ENCODE results near the gene PRAME. TPM values are rescaled to one million over a fixed set of nuclear protein-coding genes. Genes with fewer than 3 reads are reported as not detected.
"Not testable (repeated sequence)": the region's sequence is repeated elsewhere in the genome, so short reads cannot be mapped to it uniquely, and the experiment has no call there.

PRAME gene
- total RNA-seq, 1 donor from 2014 or later = not detected

DNA sequence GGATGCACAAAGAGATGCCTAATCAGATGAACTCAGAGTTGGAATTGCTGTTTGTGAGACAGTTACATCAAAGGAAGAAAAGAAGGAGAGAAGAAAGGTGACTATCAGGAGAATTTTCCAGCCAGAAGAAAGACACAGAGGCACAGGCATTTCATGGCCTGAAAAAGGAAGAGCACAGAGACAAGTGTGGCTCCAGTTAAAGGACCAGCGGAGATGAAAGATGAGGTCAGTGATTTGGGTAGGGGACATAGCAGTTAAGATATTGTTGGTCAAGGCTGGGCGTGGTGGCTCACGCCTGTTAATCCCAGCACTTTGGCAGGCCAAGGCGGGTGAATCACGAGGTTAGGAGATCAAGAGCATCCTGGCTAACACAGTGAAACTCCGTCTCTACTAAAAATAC lies 35.6 kb downstream of the PRAME start:
- Histone ChIP-seq H3K27ac (ENCODE audit: low read depth, low read length) (no peak overlapping the region), H3K27me3 (ENCODE audit: control insufficient read depth in 3 of 3, insufficient read depth in 3 of 3, low read length in 3 of 3) (peaks cover 0 to 7% (median 5%) of the 10 kb centered on the region in 3 donors), H3K36me3 (ENCODE audit: control insufficient read depth in 3 of 3, insufficient read depth in 3 of 3, low read length in 3 of 3) (no peaks in the 10 kb centered on the region), H3K9ac (ENCODE audit: low read depth in 1 of 3, low read length in 3 of 3) (no peak overlapping the region), H3K4me1 (ENCODE audit: control insufficient read depth in 3 of 3, insufficient read depth in 3 of 3, low read length in 3 of 3) (peaks cover 0 to 3% (median 2%) of the 10 kb centered on the region in 3 donors), H3K4me3 (ENCODE audit: low read length in 3 of 3) (no peak overlapping the region), H3K9me3 (ENCODE audit: control insufficient read depth in 3 of 3, low read length in 3 of 3) (no peaks in the 10 kb centered on the region)

DNA sequence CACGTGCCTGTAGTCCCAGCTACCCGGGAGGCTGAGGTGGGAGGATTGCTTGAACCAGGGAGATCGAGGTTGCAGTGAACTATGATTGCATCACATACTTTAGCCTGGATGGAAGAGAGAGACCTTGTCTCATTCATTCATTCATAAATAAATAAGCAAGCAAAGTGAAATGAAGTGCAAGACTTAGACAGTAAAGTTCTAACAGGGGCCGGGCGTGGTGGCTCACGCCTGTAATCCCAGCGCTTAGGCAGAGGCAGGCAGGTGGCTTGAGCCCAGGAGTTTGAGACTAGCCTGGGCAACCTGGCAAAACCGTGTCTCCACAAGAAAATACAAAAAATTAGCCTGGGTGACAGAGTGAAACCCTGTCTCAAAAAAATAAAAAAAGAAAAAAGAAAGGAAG lies 37.4 kb downstream of the PRAME start:
- H3K27ac ChIP-seq (ENCODE audit: low read depth, low read length) = no peak overlapping the region
- H3K4me3 ChIP-seq (ENCODE audit: low read length in 3 of 3) = no peak overlapping the region
- no peak overlapping the region for H3K9ac ChIP-seq (ENCODE audit: low read depth in 1 of 3, low read length in 3 of 3)
- peaks cover 0 to 7% (median 7%) of the 10 kb centered on the region in 3 donors for H3K27me3 ChIP-seq (ENCODE audit: control insufficient read depth in 3 of 3, insufficient read depth in 3 of 3, low read length in 3 of 3)
- H3K4me1 ChIP-seq (ENCODE audit: control insufficient read depth in 3 of 3, insufficient read depth in 3 of 3, low read length in 3 of 3) = peaks cover 0 to 3% (median 2%) of the 10 kb centered on the region in 3 donors
- no peaks in the 10 kb centered on the region for H3K36me3 ChIP-seq (ENCODE audit: control insufficient read depth in 3 of 3, insufficient read depth in 3 of 3, low read length in 3 of 3)
- H3K9me3 ChIP-seq (ENCODE audit: control insufficient read depth in 3 of 3, low read length in 3 of 3) = no peaks in the 10 kb centered on the region

- no peaks in the 10 kb centered on the region for H3K36me3 ChIP-seq (ENCODE audit: control insufficient read depth in 3 of 3, insufficient read depth in 3 of 3, low read length in 3 of 3)
- no peaks in the 10 kb centered on the region for H3K9me3 ChIP-seq (ENCODE audit: control insufficient read depth in 3 of 3, low read length in 3 of 3)
- no peak overlapping the region for H3K9ac ChIP-seq (ENCODE audit: low read depth in 1 of 3, low read length in 3 of 3)
- H3K4me1 ChIP-seq (ENCODE audit: control insufficient read depth in 3 of 3, insufficient read depth in 3 of 3, low read length in 3 of 3) = peaks cover 0 to 3% (median 2%) of the 10 kb centered on the region in 3 donors
- H3K27ac ChIP-seq (ENCODE audit: low read depth, low read length) = no peak overlapping the region
- no peak overlapping the region for H3K4me3 ChIP-seq (ENCODE audit: low read length in 3 of 3)
- peaks cover 0 to 8% (median 7%) of the 10 kb centered on the region in 3 donors for H3K27me3 ChIP-seq (ENCODE audit: control insufficient read depth in 3 of 3, insufficient read depth in 3 of 3, low read length in 3 of 3)
Observed at GRCh38 chr22:22520667-22521602, 38.1 kb downstream of the PRAME start.

DNA sequence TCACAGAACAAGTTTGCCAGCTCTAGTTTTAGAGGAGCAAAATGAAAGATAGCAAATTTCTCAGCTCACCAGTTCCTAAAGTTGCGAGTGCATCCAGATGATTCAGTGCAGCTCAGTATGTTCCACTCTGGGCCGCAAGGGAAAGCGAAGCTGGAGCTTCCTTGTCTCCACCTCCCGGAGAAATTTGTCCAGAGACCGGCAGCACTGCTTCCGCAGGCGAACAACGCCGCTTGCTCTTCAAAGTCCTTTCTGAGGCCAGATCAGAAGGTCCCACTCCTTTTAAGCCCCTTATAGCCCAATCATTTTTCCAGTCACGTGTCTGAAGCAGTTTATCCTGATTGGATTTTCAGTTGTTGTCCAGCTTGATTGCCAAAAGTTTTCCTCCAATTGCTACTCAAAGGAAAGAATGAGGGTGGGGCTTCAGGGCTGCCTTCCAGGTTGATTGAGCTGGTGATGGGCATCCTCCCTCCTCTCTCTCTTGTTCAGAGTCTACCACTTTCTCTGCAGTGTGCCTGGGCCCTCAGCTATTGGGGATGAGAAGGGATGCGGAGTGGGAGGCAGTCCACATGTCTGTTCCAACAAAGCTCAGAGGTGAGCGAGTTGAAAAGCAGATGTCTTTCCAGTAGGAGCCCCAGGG lies 38.9 kb downstream of the PRAME start, which contains the start of gene ZNF280A:
Gene ZNF280A, minus strand, starts transcription at position 251 of the 637 bp plus-strand sequence. CDS start 4,640 bp downstream, outside the sequence.
- Histone ChIP-seq H3K9ac (ENCODE audit: low read depth in 1 of 3, low read length in 3 of 3) (no peak within 1 kb of the TSS), H3K27me3 (ENCODE audit: control insufficient read depth in 3 of 3, insufficient read depth in 3 of 3, low read length in 3 of 3) (peaks cover 0 to 11% (median 7%) of the 10 kb centered on the region in 3 donors), H3K9me3 (ENCODE audit: control insufficient read depth in 3 of 3, low read length in 3 of 3) (no peaks in the 10 kb centered on the region), H3K27ac (ENCODE audit: low read depth, low read length) (no peak within 1 kb of the TSS), H3K4me1 (ENCODE audit: control insufficient read depth in 3 of 3, insufficient read depth in 3 of 3, low read length in 3 of 3) (peaks cover 0 to 3% (median 2%) of the 10 kb centered on the region in 3 donors), H3K4me3 (ENCODE audit: low read length in 3 of 3) (no peak within 1 kb of the TSS), H3K36me3 (ENCODE audit: control insufficient read depth in 3 of 3, insufficient read depth in 3 of 3, low read length in 3 of 3) (no peaks in the 10 kb centered on the region)

DNA sequence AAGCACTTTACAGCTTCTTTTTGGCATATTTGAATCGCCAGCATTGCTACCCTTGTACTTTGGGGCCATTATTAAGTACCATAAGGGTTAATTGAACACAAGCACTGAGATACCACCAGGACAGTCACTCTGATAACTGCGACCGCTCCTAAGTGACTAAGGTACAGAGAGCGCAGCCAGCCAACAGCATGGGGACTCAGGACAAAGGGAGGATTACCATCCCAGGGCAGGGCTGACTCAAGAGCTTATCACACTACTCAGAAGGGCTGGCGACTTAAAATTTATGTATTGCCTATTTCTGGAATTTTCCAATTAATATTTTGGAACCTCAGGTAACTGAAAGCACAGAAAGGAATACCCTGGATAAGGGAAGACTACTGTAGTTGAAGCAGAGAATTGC lies 39.5 kb downstream of the PRAME start:
- no peaks in the 10 kb centered on the region for H3K36me3 ChIP-seq (ENCODE audit: control insufficient read depth in 3 of 3, insufficient read depth in 3 of 3, low read length in 3 of 3)
- no peak overlapping the region for H3K4me3 ChIP-seq (ENCODE audit: low read length in 3 of 3)
- no peak overlapping the region for H3K27ac ChIP-seq (ENCODE audit: low read depth, low read length)
- no peaks in the 10 kb centered on the region for H3K9me3 ChIP-seq (ENCODE audit: control insufficient read depth in 3 of 3, low read length in 3 of 3)
- peaks cover 0 to 3% (median 2%) of the 10 kb centered on the region in 3 donors for H3K4me1 ChIP-seq (ENCODE audit: control insufficient read depth in 3 of 3, insufficient read depth in 3 of 3, low read length in 3 of 3)
- H3K9ac ChIP-seq (ENCODE audit: low read depth in 1 of 3, low read length in 3 of 3) = no peak overlapping the region
- H3K27me3 ChIP-seq (ENCODE audit: control insufficient read depth in 3 of 3, insufficient read depth in 3 of 3, low read length in 3 of 3) = peaks cover 0 to 15% (median 4%) of the 10 kb centered on the region in 3 donors

DNA sequence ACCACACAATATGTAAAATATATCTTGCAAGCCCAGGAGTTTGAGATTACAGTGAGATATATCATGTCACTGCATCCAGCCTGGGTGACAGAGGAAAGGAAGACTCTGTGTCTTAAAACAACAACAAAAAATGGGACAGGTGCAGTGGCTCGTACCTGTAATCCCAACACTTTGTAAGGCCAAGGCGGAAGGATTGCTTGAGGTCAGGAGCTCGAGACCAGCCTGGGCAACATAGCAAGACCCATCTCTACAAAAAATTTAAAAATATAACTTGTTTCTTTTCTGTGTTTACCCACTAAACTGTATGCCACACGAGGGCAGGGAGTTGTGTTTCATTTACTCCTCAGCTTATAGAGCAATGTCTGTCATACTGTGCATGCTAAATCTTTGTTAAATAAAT lies 42.1 kb downstream of the PRAME start:
- Histone ChIP-seq H3K4me3 (ENCODE audit: low read length in 3 of 3) (no peak overlapping the region), H3K27ac (ENCODE audit: low read depth, low read length) (no peak overlapping the region), H3K36me3 (ENCODE audit: control insufficient read depth in 3 of 3, insufficient read depth in 3 of 3, low read length in 3 of 3) (no peaks in the 10 kb centered on the region), H3K9ac (ENCODE audit: low read depth in 1 of 3, low read length in 3 of 3) (no peak overlapping the region), H3K27me3 (ENCODE audit: control insufficient read depth in 3 of 3, insufficient read depth in 3 of 3, low read length in 3 of 3) (peaks cover 0 to 14% (median 9%) of the 10 kb centered on the region in 3 donors), H3K9me3 (ENCODE audit: control insufficient read depth in 3 of 3, low read length in 3 of 3) (no peaks in the 10 kb centered on the region), H3K4me1 (ENCODE audit: control insufficient read depth in 3 of 3, insufficient read depth in 3 of 3, low read length in 3 of 3) (peaks cover 0 to 3% (median 2%) of the 10 kb centered on the region in 3 donors)

- H3K4me3 ChIP-seq (ENCODE audit: low read length in 3 of 3) = no peak overlapping the region
- H3K36me3 ChIP-seq (ENCODE audit: control insufficient read depth in 3 of 3, insufficient read depth in 3 of 3, low read length in 3 of 3) = no peaks in the 10 kb centered on the region
- H3K9me3 ChIP-seq (ENCODE audit: control insufficient read depth in 3 of 3, low read length in 3 of 3) = no peaks in the 10 kb centered on the region
- peaks cover 0 to 15% (median 9%) of the 10 kb centered on the region in 3 donors for H3K27me3 ChIP-seq (ENCODE audit: control insufficient read depth in 3 of 3, insufficient read depth in 3 of 3, low read length in 3 of 3)
- H3K27ac ChIP-seq (ENCODE audit: low read depth, low read length) = no peak overlapping the region
- no peak overlapping the region for H3K9ac ChIP-seq (ENCODE audit: low read depth in 1 of 3, low read length in 3 of 3)
- H3K4me1 ChIP-seq (ENCODE audit: control insufficient read depth in 3 of 3, insufficient read depth in 3 of 3, low read length in 3 of 3) = peaks cover 0 to 3% (median 2%) of the 10 kb centered on the region in 3 donors
Observed at GRCh38 chr22:22515890-22516289, 43.2 kb downstream of the PRAME start.

GRCh38 chr22:22514431-22514830 lies 44.6 kb downstream of the PRAME start:
- H3K9ac ChIP-seq (ENCODE audit: low read depth in 1 of 3, low read length in 3 of 3); H3K27ac ChIP-seq (ENCODE audit: low read depth, low read length); H3K36me3 ChIP-seq (ENCODE audit: control insufficient read depth in 3 of 3, insufficient read depth in 3 of 3, low read length in 3 of 3); H3K4me1 ChIP-seq (ENCODE audit: control insufficient read depth in 3 of 3, insufficient read depth in 3 of 3, low read length in 3 of 3); H3K4me3 ChIP-seq (ENCODE audit: low read length in 3 of 3); H3K9me3 ChIP-seq (ENCODE audit: control insufficient read depth in 3 of 3, low read length in 3 of 3): not testable (repeated sequence)
- peaks cover 0 to 15% (median 6%) of the 10 kb centered on the region in 3 donors for H3K27me3 ChIP-seq (ENCODE audit: control insufficient read depth in 3 of 3, insufficient read depth in 3 of 3, low read length in 3 of 3)

DNA sequence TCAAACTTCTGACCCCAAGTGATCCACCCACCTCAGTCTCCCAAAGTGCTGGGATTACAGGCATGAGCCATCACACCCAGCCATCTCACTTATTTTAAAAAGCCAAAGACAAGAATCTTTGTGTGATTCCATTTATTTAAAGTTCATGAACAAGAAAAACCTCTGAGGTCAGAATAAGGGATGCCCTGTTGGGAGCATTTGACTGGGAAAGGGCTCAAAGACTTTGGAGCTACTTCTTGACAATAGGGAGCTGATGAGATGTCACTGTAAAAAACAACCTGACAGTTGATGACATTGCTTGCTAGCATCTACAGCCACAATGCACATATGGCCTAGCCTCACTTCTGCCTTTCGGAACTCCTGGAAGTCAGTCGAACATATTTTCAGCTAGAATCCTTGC lies 45.4 kb downstream of the PRAME start:
- Histone ChIP-seq H3K4me1 (ENCODE audit: control insufficient read depth in 3 of 3, insufficient read depth in 3 of 3, low read length in 3 of 3) (no peaks in the 10 kb centered on the region), H3K27me3 (ENCODE audit: control insufficient read depth in 3 of 3, insufficient read depth in 3 of 3, low read length in 3 of 3) (peaks cover 4 to 20% (median 6%) of the 10 kb centered on the region in 3 donors), H3K4me3 (ENCODE audit: low read length in 3 of 3) (no peak overlapping the region), H3K9me3 (ENCODE audit: control insufficient read depth in 3 of 3, low read length in 3 of 3) (peaks cover 0 to 4% (median 0%) of the 10 kb centered on the region in 3 donors), H3K9ac (ENCODE audit: low read depth in 1 of 3, low read length in 3 of 3) (no peak overlapping the region), H3K36me3 (ENCODE audit: control insufficient read depth in 3 of 3, insufficient read depth in 3 of 3, low read length in 3 of 3) (no peaks in the 10 kb centered on the region), H3K27ac (ENCODE audit: low read depth, low read length) (no peak overlapping the region)

GRCh38 chr22:22512951-22513350 lies 46.1 kb downstream of the PRAME start:
- Histone ChIP-seq H3K4me3 (ENCODE audit: low read length in 3 of 3) (no peak overlapping the region), H3K9me3 (ENCODE audit: control insufficient read depth in 3 of 3, low read length in 3 of 3) (peaks cover 0 to 4% (median 0%) of the 10 kb centered on the region in 3 donors), H3K36me3 (ENCODE audit: control insufficient read depth in 3 of 3, insufficient read depth in 3 of 3, low read length in 3 of 3) (no peaks in the 10 kb centered on the region), H3K27ac (ENCODE audit: low read depth, low read length) (no peak overlapping the region), H3K27me3 (ENCODE audit: control insufficient read depth in 3 of 3, insufficient read depth in 3 of 3, low read length in 3 of 3) (peaks cover 6 to 21% (median 8%) of the 10 kb centered on the region in 3 donors), H3K4me1 (ENCODE audit: control insufficient read depth in 3 of 3, insufficient read depth in 3 of 3, low read length in 3 of 3) (peaks cover 0 to 2% (median 0%) of the 10 kb centered on the region in 3 donors), H3K9ac (ENCODE audit: low read depth in 1 of 3, low read length in 3 of 3) (no peak overlapping the region)

Data from skeletal muscle tissue (tissue), 4 donors.